ENCODE results near the gene DNAJC5G.
"Not testable (repeated sequence)": the region's sequence is repeated elsewhere in the genome, so short reads cannot be mapped to it uniquely, and the experiment has no call there.

DNAJC5G gene

GRCh38 chr2:27288610-27289009, 13.4 kb downstream of the DNAJC5G start:
- ATAC-seq (no peak), DNase-seq (ENCODE audit: low spot score in 2 of 2) (no peak)
- H3K9me3 Mint-ChIP-seq: no peaks in the 10 kb centered on the region
- H3K27ac Mint-ChIP-seq: no peak overlapping the region
- H3K4me3 Mint-ChIP-seq: no peak overlapping the region
- H3K4me1 Mint-ChIP-seq: no peaks in the 10 kb centered on the region
- no peaks in the 10 kb centered on the region for H3K36me3 Mint-ChIP-seq

- Mint-ChIP-seq H3K9me3 (no peaks in the 10 kb centered on the region), H3K4me1 (no peaks in the 10 kb centered on the region), H3K4me3 (no peak overlapping the region), H3K27ac (no peak overlapping the region), H3K36me3 (no peaks in the 10 kb centered on the region)
- ATAC-seq: no peak
- DNase-seq (ENCODE audit: low spot score in 2 of 2): no peak
These were observed 15.3 kb downstream of the DNAJC5G start for GRCh38 chr2:27290549-27290948.

- Mint-ChIP-seq H3K4me3 (no peak overlapping the region), H3K9me3 (no peaks in the 10 kb centered on the region), H3K4me1 (no peaks in the 10 kb centered on the region), H3K36me3 (no peaks in the 10 kb centered on the region), H3K27ac (no peak overlapping the region)
- DNase-seq (ENCODE audit: low spot score in 2 of 2) (no peak), ATAC-seq (no peak)
These were observed 16.6 kb downstream of the DNAJC5G start for GRCh38 chr2:27291865-27292264.

GRCh38 chr2:27294928-27295327, 19.7 kb downstream of the DNAJC5G start:
- ATAC-seq (no peak), DNase-seq (ENCODE audit: low spot score in 2 of 2) (no peak)
- Mint-ChIP-seq H3K27ac (no peak overlapping the region), H3K36me3 (no peaks in the 10 kb centered on the region), H3K9me3 (no peaks in the 10 kb centered on the region), H3K4me3 (no peak overlapping the region), H3K4me1 (no peaks in the 10 kb centered on the region)

GRCh38 chr2:27296481-27296880, 21.2 kb downstream of the DNAJC5G start:
- ATAC-seq: no peak
- no peaks in the 10 kb centered on the region for H3K9me3 Mint-ChIP-seq
- no peak overlapping the region for H3K27ac Mint-ChIP-seq
- H3K4me3 Mint-ChIP-seq: no peak overlapping the region
- no peak for DNase-seq (ENCODE audit: low spot score in 2 of 2)
- H3K36me3 Mint-ChIP-seq: no peaks in the 10 kb centered on the region
- H3K4me1 Mint-ChIP-seq: no peaks in the 10 kb centered on the region

GRCh38 chr2:27297195-27297594, 22.0 kb downstream of the DNAJC5G start:
- no peak for ATAC-seq
- no peak overlapping the region for H3K27ac Mint-ChIP-seq
- H3K4me3 Mint-ChIP-seq: no peak overlapping the region

GRCh38 chr2:27298391-27299080, 23.3 kb downstream of the DNAJC5G start:
- Mint-ChIP-seq H3K4me1 (no peaks in the 10 kb centered on the region), H3K36me3 (no peaks in the 10 kb centered on the region), H3K4me3 (no peak overlapping the region), H3K9me3 (no peaks in the 10 kb centered on the region), H3K27ac (no peak overlapping the region)
- ATAC-seq (no peak), DNase-seq (ENCODE audit: low spot score in 2 of 2) (no peak)

More at GRCh38 chr2:27297195-27297594, 22.0 kb downstream of the DNAJC5G start:
- Mint-ChIP-seq H3K4me1 (no peaks in the 10 kb centered on the region), H3K9me3 (no peaks in the 10 kb centered on the region), H3K36me3 (no peaks in the 10 kb centered on the region)
- no peak for DNase-seq (ENCODE audit: low spot score in 2 of 2)

- not testable (repeated sequence) for ATAC-seq; H3K4me1 Mint-ChIP-seq; DNase-seq (ENCODE audit: low spot score in 2 of 2); H3K4me3 Mint-ChIP-seq; H3K36me3 Mint-ChIP-seq; H3K27ac Mint-ChIP-seq; H3K9me3 Mint-ChIP-seq
These were observed 25.4 kb downstream of the DNAJC5G start for GRCh38 chr2:27300606-27301005.

GRCh38 chr2:27303093-27304025, 28.1 kb downstream of the DNAJC5G start:
- H3K4me1 Mint-ChIP-seq: peaks cover 12% of the 10 kb centered on the region
- ATAC-seq (peak; percentile 62), DNase-seq (ENCODE audit: low spot score in 2 of 2) (peak; percentile 17 to 65)
- no peak overlapping the region for H3K27ac Mint-ChIP-seq
- peak overlapping the region; percentile 25 for H3K4me3 Mint-ChIP-seq
- H3K36me3 Mint-ChIP-seq: no peaks in the 10 kb centered on the region
- no peaks in the 10 kb centered on the region for H3K9me3 Mint-ChIP-seq

GRCh38 chr2:27304488-27305240, 29.4 kb downstream of the DNAJC5G start:
- H3K9me3 Mint-ChIP-seq: no peaks in the 10 kb centered on the region
- DNase-seq (ENCODE audit: low spot score in 2 of 2): no peak
- no peak overlapping the region for H3K27ac Mint-ChIP-seq
- H3K4me3 Mint-ChIP-seq: no peak overlapping the region
- no peak for ATAC-seq
- peaks cover 12% of the 10 kb centered on the region for H3K4me1 Mint-ChIP-seq
- no peaks in the 10 kb centered on the region for H3K36me3 Mint-ChIP-seq

- Mint-ChIP-seq H3K27ac (no peak overlapping the region), H3K4me3 (peak overlapping the region; percentile 55), H3K4me1 (peaks cover 12% of the 10 kb centered on the region), H3K36me3 (peaks cover 6% of the 10 kb centered on the region), H3K9me3 (no peaks in the 10 kb centered on the region)
- no peak for ATAC-seq
- DNase-seq (ENCODE audit: low spot score in 2 of 2): no peak
These were observed 30.3 kb downstream of the DNAJC5G start for GRCh38 chr2:27305516-27305915.

GRCh38 chr2:27306136-27306535, 30.9 kb downstream of the DNAJC5G start:
- peak overlapping the region; percentile 55 for H3K4me3 Mint-ChIP-seq
- DNase-seq (ENCODE audit: low spot score in 2 of 2): no peak
- H3K4me1 Mint-ChIP-seq: peaks cover 12% of the 10 kb centered on the region
- H3K36me3 Mint-ChIP-seq: peaks cover 12% of the 10 kb centered on the region
- peak; percentile 36 for ATAC-seq
- H3K9me3 Mint-ChIP-seq: no peaks in the 10 kb centered on the region
- no peak overlapping the region for H3K27ac Mint-ChIP-seq

GRCh38 chr2:27306573-27307286, 31.5 kb downstream of the DNAJC5G start:
- Mint-ChIP-seq H3K27ac (no peak overlapping the region), H3K9me3 (no peaks in the 10 kb centered on the region), H3K4me3 (peak overlapping the region; percentile 55), H3K4me1 (peaks cover 12% of the 10 kb centered on the region), H3K36me3 (peaks cover 18% of the 10 kb centered on the region)
- peak; percentile 15 to 63 for DNase-seq (ENCODE audit: low spot score in 2 of 2)
- ATAC-seq: peak; percentile 61

GRCh38 chr2:27307287-27307544, 32.0 kb downstream of the DNAJC5G start:
- H3K4me1 Mint-ChIP-seq: peaks cover 12% of the 10 kb centered on the region
- peak overlapping the region; percentile 55 for H3K4me3 Mint-ChIP-seq
- no peak for DNase-seq (ENCODE audit: low spot score in 2 of 2)
- H3K9me3 Mint-ChIP-seq: no peaks in the 10 kb centered on the region
- no peak overlapping the region for H3K27ac Mint-ChIP-seq
- ATAC-seq: no peak
- H3K36me3 Mint-ChIP-seq: peaks cover 19% of the 10 kb centered on the region
